Measurements from ENCODE around the gene PKP1.

GRCh38 chr1:201357636-201358348 lies 74.5 kb downstream of the PKP1 start:
- TF ChIP-seq CTCF (conservative IDR thresholded peaks at IDR 0.05) (no peak), EZH2 (IDR thresholded peaks at IDR 0.05; ENCODE audit: low read depth) (no peak)
